Activated naive CD4-positive, alpha-beta T cell treated with anti-CD3 and anti-CD28 coated beads, Interleukin-2, amount 10 ng/mL, durations not matched to agents 5 hours and 36 hours (primary cell): ENCODE measurements around the gene TXNRD2. TPM values are rescaled to one million over a fixed set of nuclear protein-coding genes. Genes with fewer than 3 reads are reported as not detected.

Source experiments
- microRNA-seq: library from miRNA; unstranded; fragments of <30 nt; microRNA quantifications from one replicate; pipeline ENCODE4 v1.2.0, GENCODE V29; 2022; ENCODE audit warnings: borderline microRNAs expressed, borderline replicate concordance
- total RNA-seq, 2 experiments: library from RNA; stranded (reverse); gene quantifications; one replicate each; pipeline ENCODE4 v1.2.3, GENCODE V29; 2021

The TXNRD2 gene
- 10 to 100 TPM; 16.7 to 17.0 TPM for total RNA-seq

GRCh38 chr22:19941365-19942082 is at the start of gene TXNRD2, which contains the start of gene COMT:
Gene TXNRD2, minus strand, starts transcription at chr22:19941818. Its CDS starts 15 bp downstream, at chr22:19941803.
Gene COMT, plus strand, starts transcription at chr22:19941772. Its CDS starts 20,755 bp downstream, at chr22:19962527.

GRCh38 chr22:19854778-19855503 is 86.7 kb downstream of the TXNRD2 start, which contains the start of the genes GNB1L and RTL10:
Gene GNB1L, minus strand, starts transcription at chr22:19854874. Its CDS starts 33,519 bp downstream, at chr22:19821355.
Gene RTL10, minus strand, starts transcription at chr22:19854874. Its CDS starts 2,613 bp downstream, at chr22:19852261.

Small RNAs within 50 kb of the gene (microRNA-seq; reads per million reads assigned to microRNA genes)
- gene MIR4761: not detected

Other genes with a start within 250 kb of the TXNRD2 start
- gene SEPTIN5, start 227.3 kb downstream of the TXNRD2 start, total RNA-seq: under 1 TPM in 1 of 2 experiments, not detected in 1; 0.29 TPM
- not detected for gene GP1BB, start 218.3 kb downstream of the TXNRD2 start, total RNA-seq
- gene TBX1, start 181.0 kb downstream of the TXNRD2 start, total RNA-seq: not detected
- 1 to 10 TPM; 6.5 to 7.1 TPM for gene GNB1L, start 86.9 kb downstream of the TXNRD2 start, total RNA-seq
- 10 to 100 TPM; 21.3 to 22.0 TPM for gene RTL10, start 86.9 kb downstream of the TXNRD2 start, total RNA-seq
- gene COMT, start within 50 bp of the TXNRD2 start, total RNA-seq: 10 to 100 TPM; 64.4 to 66.3 TPM
- 1 to 10 TPM; 1.3 to 1.8 TPM for gene ARVCF, start 75.0 kb upstream of the TXNRD2 start, total RNA-seq
- 10 to 100 TPM; 29.1 to 31.9 TPM for gene TANGO2, start 79.3 kb upstream of the TXNRD2 start, total RNA-seq
- 10 to 100 TPM; 43.5 to 47.7 TPM for gene DGCR8, start 138.4 kb upstream of the TXNRD2 start, total RNA-seq
- 100 to 1,000 TPM; 148 to 159 TPM for gene RANBP1, start 174.3 kb upstream of the TXNRD2 start, total RNA-seq
- 10 to 100 TPM; 81.2 to 88.8 TPM for gene TRMT2A, start 175.4 kb upstream of the TXNRD2 start, total RNA-seq
- 10 to 100 TPM; 63.6 to 68.4 TPM for gene ZDHHC8, start 190.0 kb upstream of the TXNRD2 start, total RNA-seq
- under 1 TPM in 1 of 2 experiments, not detected in 1; 0.14 TPM for gene CCDC188, start 209.2 kb upstream of the TXNRD2 start, total RNA-seq